IPS-15b (cell line): ENCODE results near the gene SLCO2B1.
A peak's percentile ranks its signal among the peaks of the same experiment; 100 is the strongest.

Experiments
- H3K27me3 ChIP-seq: one replicate; pipeline ENCODE4 v1.6.1; 2013; ENCODE audit warnings: low read length; ENCODE audit not compliant: control insufficient read depth, insufficient read depth
- H3K36me3 ChIP-seq: one replicate; pipeline ENCODE4 v1.6.1; 2013; ENCODE audit warnings: low read length; ENCODE audit not compliant: control insufficient read depth, insufficient read depth
- H3K4me1 ChIP-seq: one replicate; pipeline ENCODE4 v1.6.1; 2013; ENCODE audit warnings: mild to moderate bottlenecking, low read length; ENCODE audit not compliant: control insufficient read depth, insufficient read depth
- H3K4me3 ChIP-seq: one replicate; pipeline ENCODE4 v1.5.1; 2013; ENCODE audit warnings: low read depth, low read length
- H3K9ac ChIP-seq: one replicate; pipeline ENCODE4 v1.6.1; 2013; ENCODE audit warnings: low read depth, mild to moderate bottlenecking, low read length
- H3K9me3 ChIP-seq: one replicate; pipeline ENCODE4 v1.6.1; 2013; ENCODE audit warnings: mild to moderate bottlenecking, low read length; ENCODE audit not compliant: control insufficient read depth, insufficient read depth

SLCO2B1 gene

GRCh38 chr11:75240311-75241035, 89.6 kb downstream of the SLCO2B1 start, which contains the start of gene TPBGL:
Gene TPBGL, plus strand, starts transcription at chr11:75240774. Its CDS starts 276 bp downstream, at chr11:75241050.
- peaks cover 56% of the 10 kb centered on the region for H3K27me3 ChIP-seq
- no peaks in the 10 kb centered on the region for H3K36me3 ChIP-seq
- H3K4me1 ChIP-seq: peaks cover 3% of the 10 kb centered on the region
- no peaks in the 10 kb centered on the region for H3K9me3 ChIP-seq
- H3K9ac ChIP-seq: no peak within 1 kb of the TSS
- H3K4me3 ChIP-seq: peak within 1 kb of the TSS; percentile 53

GRCh38 chr11:75241036-75241905, 90.4 kb downstream of the SLCO2B1 start:
- Histone ChIP-seq H3K27me3 (peaks cover 53% of the 10 kb centered on the region), H3K9me3 (no peaks in the 10 kb centered on the region), H3K4me3 (peak overlapping the region; percentile 53), H3K9ac (no peak overlapping the region), H3K4me1 (peaks cover 3% of the 10 kb centered on the region), H3K36me3 (no peaks in the 10 kb centered on the region)

GRCh38 chr11:75241906-75242644, 91.2 kb downstream of the SLCO2B1 start:
- peaks cover 53% of the 10 kb centered on the region for H3K27me3 ChIP-seq
- H3K4me3 ChIP-seq: peak overlapping the region; percentile 53
- H3K9me3 ChIP-seq: no peaks in the 10 kb centered on the region
- no peaks in the 10 kb centered on the region for H3K36me3 ChIP-seq
- peaks cover 3% of the 10 kb centered on the region for H3K4me1 ChIP-seq
- no peak overlapping the region for H3K9ac ChIP-seq

GRCh38 chr11:75242722-75243600, 92.1 kb downstream of the SLCO2B1 start:
- no peak overlapping the region for H3K9ac ChIP-seq
- H3K4me3 ChIP-seq: peak overlapping the region; percentile 53
- H3K27me3 ChIP-seq: peaks cover 53% of the 10 kb centered on the region
- H3K4me1 ChIP-seq: peaks cover 3% of the 10 kb centered on the region
- H3K36me3 ChIP-seq: no peaks in the 10 kb centered on the region
- no peaks in the 10 kb centered on the region for H3K9me3 ChIP-seq

GRCh38 chr11:75244052-75244814, 93.3 kb downstream of the SLCO2B1 start:
- H3K4me3 ChIP-seq: no peak overlapping the region
- H3K4me1 ChIP-seq: peaks cover under 1% of the 10 kb centered on the region
- H3K27me3 ChIP-seq: peaks cover 46% of the 10 kb centered on the region
- H3K9ac ChIP-seq: no peak overlapping the region
- no peaks in the 10 kb centered on the region for H3K9me3 ChIP-seq
- no peaks in the 10 kb centered on the region for H3K36me3 ChIP-seq

- no peaks in the 10 kb centered on the region for H3K4me1 ChIP-seq
- H3K36me3 ChIP-seq: no peaks in the 10 kb centered on the region
- H3K9me3 ChIP-seq: no peaks in the 10 kb centered on the region
- no peak overlapping the region for H3K4me3 ChIP-seq
- H3K27me3 ChIP-seq: peaks cover 35% of the 10 kb centered on the region
- no peak overlapping the region for H3K9ac ChIP-seq
These were observed 94.6 kb downstream of the SLCO2B1 start for GRCh38 chr11:75245356-75246005.

GRCh38 chr11:75246006-75246670, 95.2 kb downstream of the SLCO2B1 start:
- no peaks in the 10 kb centered on the region for H3K36me3 ChIP-seq
- H3K4me1 ChIP-seq: no peaks in the 10 kb centered on the region
- no peaks in the 10 kb centered on the region for H3K9me3 ChIP-seq
- peaks cover 35% of the 10 kb centered on the region for H3K27me3 ChIP-seq
- H3K9ac ChIP-seq: no peak overlapping the region
- H3K4me3 ChIP-seq: no peak overlapping the region

- H3K9ac ChIP-seq: no peak overlapping the region
- H3K9me3 ChIP-seq: no peaks in the 10 kb centered on the region
- H3K4me3 ChIP-seq: no peak overlapping the region
- H3K36me3 ChIP-seq: no peaks in the 10 kb centered on the region
- peaks cover 35% of the 10 kb centered on the region for H3K27me3 ChIP-seq
- no peaks in the 10 kb centered on the region for H3K4me1 ChIP-seq
These were observed 95.9 kb downstream of the SLCO2B1 start for GRCh38 chr11:75246671-75247350.

GRCh38 chr11:75248924-75249256, 98.0 kb downstream of the SLCO2B1 start:
- H3K27me3 ChIP-seq: peaks cover 17% of the 10 kb centered on the region
- H3K9me3 ChIP-seq: no peaks in the 10 kb centered on the region
- no peaks in the 10 kb centered on the region for H3K36me3 ChIP-seq
- no peak overlapping the region for H3K4me3 ChIP-seq
- H3K9ac ChIP-seq: no peak overlapping the region
- H3K4me1 ChIP-seq: no peaks in the 10 kb centered on the region
